CD4-positive, alpha-beta memory T cell (primary cell): Measurements from ENCODE around the gene IL2RG. TPM values are rescaled to one million over a fixed set of nuclear protein-coding genes. Genes with fewer than 3 reads are reported as not detected.
A peak's percentile ranks its signal among the peaks of the same experiment; 100 is the strongest.

Experiments
- CTCF ChIA-PET: fragments of 350-600 bp; sonication (Branson Sonifier 250); formaldehyde crosslinking; loops from one replicate; lab custom pipeline; 2021; ENCODE audit warnings: inconsistent platforms; ENCODE audit not compliant: partially characterized antibody; lab: Charles Lee
- POLR2A ChIA-PET: fragments of 350-600 bp; sonication (Branson Sonifier 250); formaldehyde crosslinking; loops from one replicate; lab custom pipeline; 2021; ENCODE audit not compliant: partially characterized antibody; lab: Charles Lee
- DNase-seq, 5 donors: peaks; one replicate each; pipeline versions ENCODE4 v3.0.0 to v3.0.0-alpha.2; 2020 to 2022; ENCODE audit warnings: mixed read lengths in 1 of 5
- H3K27ac ChIP-seq: one replicate; pipeline ENCODE4 v1.7.0; 2013; ENCODE audit warnings: low read depth, low read length
- H3K27me3 ChIP-seq: 2 replicates; pipeline ENCODE4 v1.7.0; 2013; ENCODE audit warnings: mild to moderate bottlenecking, low read length, moderate library complexity; ENCODE audit not compliant: insufficient read depth
- H3K36me3 ChIP-seq: 2 replicates; pipeline ENCODE4 v1.7.0; 2013; ENCODE audit warnings: mild to moderate bottlenecking, low read length, moderate library complexity; ENCODE audit not compliant: insufficient read depth
- H3K4me1 ChIP-seq: 2 replicates; pipeline ENCODE4 v1.7.0; 2013; ENCODE audit warnings: mild to moderate bottlenecking, low read length, moderate library complexity; ENCODE audit not compliant: insufficient read depth
- H3K4me3 ChIP-seq, 2 donors: one replicate each; pipeline ENCODE4 v1.7.0; 2013; ENCODE audit warnings: low read length in 2 of 2, mild to moderate bottlenecking in 1 of 2
- H3K9me3 ChIP-seq, 2 donors: one replicate each; pipeline ENCODE4 v1.7.0; 2013; ENCODE audit warnings: low read length in 2 of 2, control low read depth in 1 of 2; ENCODE audit not compliant: control insufficient read depth in 1 of 2
- H3K27ac Mint-ChIP-seq, 7 donors: one replicate each; pipeline ENCODE4 v1.8.0; 2020 to 2021; ENCODE audit warnings: mixed read lengths in 7 of 7, mild to moderate bottlenecking in 6 of 7, inconsistent platforms in 3 of 7, moderate library complexity in 3 of 7
- H3K27me3 Mint-ChIP-seq, 2 donors: one replicate each; pipeline ENCODE4 v1.8.0; 2020 to 2021; ENCODE audit warnings: mixed read lengths in 2 of 2
- H3K36me3 Mint-ChIP-seq, 2 donors: one replicate each; pipeline ENCODE4 v1.8.0; 2020 to 2021; ENCODE audit warnings: mixed read lengths in 2 of 2, inconsistent platforms in 1 of 2, mild to moderate bottlenecking in 1 of 2
- H3K4me1 Mint-ChIP-seq, 4 donors: one replicate each; pipeline ENCODE4 v1.8.0; 2020 to 2021; ENCODE audit warnings: mixed read lengths in 4 of 4, mild to moderate bottlenecking in 1 of 4
- H3K4me3 Mint-ChIP-seq, 8 donors: one replicate each; pipeline ENCODE4 v1.8.0; 2020 to 2021; ENCODE audit warnings: mixed read lengths in 8 of 8, mild to moderate bottlenecking in 7 of 8, moderate library complexity in 6 of 8, inconsistent platforms in 3 of 8
- H3K9me3 Mint-ChIP-seq, 8 donors: one replicate each; pipeline ENCODE4 v1.8.0; 2020 to 2021; ENCODE audit warnings: mixed read lengths in 8 of 8, mild to moderate bottlenecking in 5 of 8, inconsistent platforms in 3 of 8, moderate library complexity in 1 of 8
- intact Hi-C: fragments of 100-400 bp; cut with micrococcal nuclease; formaldehyde crosslinking; loops from one replicate; pipeline ENCODE4 v1.15.1; 2023
- polyA plus RNA-seq, 2 donors: library from polyadenylated mRNA; unstranded; fragments of 300-500 nt; fragmentation: Illumina TruSeq; gene quantifications; one replicate each; pipeline ENCODE4 v1.2.3, GENCODE V29; 2021
- total RNA-seq, 2 experiments: library from RNA; stranded (reverse); gene quantifications; one replicate each; pipeline ENCODE4 v1.2.3, GENCODE V29; 2021

The IL2RG gene
- total RNA-seq (100 to 1,000 TPM; 378 to 379 TPM), polyA plus RNA-seq (1,000 to 10,000 TPM; 1,405 to 1,440 TPM)

DNA sequence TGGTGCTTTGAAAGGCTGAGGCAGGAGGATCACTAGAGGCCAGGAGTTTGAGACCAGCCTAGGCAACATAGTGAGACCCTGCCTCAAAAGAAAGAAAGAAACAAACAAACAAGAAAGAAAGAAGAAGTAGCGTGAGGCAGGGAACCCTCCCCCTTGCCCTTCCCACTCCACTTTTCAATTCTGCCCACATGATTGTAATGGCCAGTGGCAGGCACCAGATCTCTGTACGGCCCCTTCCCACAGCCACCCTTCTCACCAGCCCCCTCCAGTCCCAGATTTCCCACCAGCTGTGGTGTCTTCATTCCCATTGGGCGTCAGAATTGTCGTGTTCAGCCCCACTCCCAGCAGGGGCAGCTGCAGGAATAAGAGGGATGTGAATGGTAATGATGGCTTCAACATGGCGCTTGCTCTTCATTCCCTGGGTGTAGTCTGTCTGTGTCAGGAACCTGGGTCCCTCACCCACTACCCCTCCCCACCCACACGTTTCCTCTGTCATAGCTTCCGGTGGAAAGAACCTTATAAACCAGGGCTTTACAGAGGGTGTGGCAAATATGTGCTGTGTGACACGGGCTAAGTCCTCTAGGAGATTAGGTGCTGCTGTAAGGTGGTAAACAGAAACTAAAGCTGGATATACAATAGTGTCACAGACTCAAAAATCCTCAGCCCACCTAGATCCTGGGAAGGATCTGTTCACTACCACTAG lies at the start of gene IL2RG:
Gene IL2RG (minus strand): TSS at position 437 of the 703 bp plus-strand sequence. CDS start 38 bp downstream, at position 399.
- H3K27ac ChIP-seq: peak within 1 kb of the TSS; percentile 96
- ChIA-PET CTCF (interaction anchor here (1.1 to 4.6 kb wide), 7 partner anchors 8 to 68 kb away, joined by 3 to 32 read pairs (median 6); no protein-coding TSS in a partner anchor), POLR2A (interaction anchor here (0.6 to 6.8 kb wide), 18 partner anchors 8 to 422 kb away, joined by 3 to 141 read pairs (median 6); partner anchors contain the start of genes FOXO4, NLGN3, NONO and OGT)
- H3K36me3 ChIP-seq: peaks cover 19% of the 10 kb centered on the region
- peak; percentile 89 to 95 (median 93) for DNase-seq
- peaks cover 24 to 69% (median 53%) of the 10 kb centered on the region in 4 donors for H3K4me1 Mint-ChIP-seq
- H3K27ac Mint-ChIP-seq: peak within 1 kb of the TSS; percentile 97 to 99 (median 99)
- peak within 1 kb of the TSS; percentile 90 to 99 (median 95) for H3K4me3 Mint-ChIP-seq
- no peaks in the 10 kb centered on the region for H3K27me3 ChIP-seq
- H3K4me1 ChIP-seq: peaks cover 46% of the 10 kb centered on the region
- no peaks in the 10 kb centered on the region for H3K9me3 Mint-ChIP-seq
- intact Hi-C loops: loop anchor here (1.0 to 10.0 kb wide), 7 partner anchors 8 to 424 kb away; partner anchors contain the start of genes OGT, SNX12 and TAF1
- H3K4me3 ChIP-seq: peak within 1 kb of the TSS; percentile 81 to 93
- H3K9me3 ChIP-seq: no peaks in the 10 kb centered on the region
- H3K27me3 Mint-ChIP-seq: no peaks in the 10 kb centered on the region
- H3K36me3 Mint-ChIP-seq: peaks cover 46 to 54% of the 10 kb centered on the region in 2 donors

DNA sequence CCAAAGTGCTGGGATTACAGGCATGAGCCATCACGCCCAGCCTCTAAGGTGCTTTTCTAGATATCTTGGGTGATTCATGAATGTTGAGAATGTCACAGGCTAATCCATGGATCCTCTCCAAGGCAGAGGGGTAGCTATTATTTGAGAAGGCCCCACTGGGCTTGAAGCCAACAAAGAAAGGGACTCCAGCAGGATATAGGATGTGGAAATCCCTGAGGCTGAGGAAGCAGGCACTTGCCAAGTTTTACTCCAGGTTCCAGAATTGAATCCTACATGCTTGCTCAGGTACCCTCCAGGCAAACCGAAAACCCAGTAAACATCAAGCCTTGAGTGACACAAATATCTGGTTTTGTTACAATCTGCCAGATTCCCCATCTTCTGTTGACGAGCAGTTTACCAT lies 49.1 kb upstream of the IL2RG start:
- Histone ChIP-seq H3K36me3 (no peaks in the 10 kb centered on the region), H3K27me3 (no peaks in the 10 kb centered on the region), H3K4me1 (peaks cover 8% of the 10 kb centered on the region), H3K27ac (no peak overlapping the region), H3K9me3 (no peaks in the 10 kb centered on the region), H3K4me3 (no peak overlapping the region)
- H3K36me3 Mint-ChIP-seq: peaks cover 3 to 26% of the 10 kb centered on the region in 2 donors
- H3K4me3 Mint-ChIP-seq: no peak overlapping the region
- peaks cover 6 to 13% (median 10%) of the 10 kb centered on the region in 4 donors for H3K4me1 Mint-ChIP-seq
- intact Hi-C loops: no loop called here
- CTCF ChIA-PET: no interaction called here
- no peak overlapping the region for H3K27ac Mint-ChIP-seq
- H3K27me3 Mint-ChIP-seq: no peaks in the 10 kb centered on the region
- POLR2A ChIA-PET: no interaction called here
- no peak for DNase-seq
- no peaks in the 10 kb centered on the region for H3K9me3 Mint-ChIP-seq

DNA sequence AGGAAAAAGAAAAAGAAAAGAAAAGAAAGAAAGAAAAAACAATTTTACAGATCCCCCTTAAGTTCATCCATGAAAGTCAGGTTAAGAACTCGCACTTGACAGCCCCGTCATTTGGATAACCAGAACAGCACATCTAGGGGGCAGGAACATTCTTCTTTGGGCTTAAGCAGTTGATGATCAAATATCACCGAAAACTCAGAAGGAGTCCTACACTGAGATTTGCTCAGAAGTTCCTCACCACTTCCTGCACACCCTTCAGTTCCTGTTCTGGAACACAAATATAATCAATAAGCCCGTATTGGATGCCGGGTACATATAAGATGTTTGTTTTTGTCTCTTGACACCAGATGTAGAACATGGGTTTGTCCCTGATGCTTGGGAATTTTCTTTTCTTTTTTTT lies 48.0 kb upstream of the IL2RG start:
- Mint-ChIP-seq H3K36me3 (peaks cover 3 to 23% of the 10 kb centered on the region in 2 donors), H3K27me3 (no peaks in the 10 kb centered on the region), H3K27ac (peak overlapping the region in 4 of 7 donors; percentile 15 to 81 (median 40)), H3K9me3 (no peaks in the 10 kb centered on the region), H3K4me1 (peaks cover 6 to 13% (median 10%) of the 10 kb centered on the region in 4 donors), H3K4me3 (no peak overlapping the region)
- no peaks in the 10 kb centered on the region for H3K36me3 ChIP-seq
- H3K4me1 ChIP-seq: peaks cover 8% of the 10 kb centered on the region
- no peak overlapping the region for H3K27ac ChIP-seq
- intact Hi-C loops: no loop called here
- H3K27me3 ChIP-seq: no peaks in the 10 kb centered on the region
- DNase-seq: no peak
- ChIA-PET POLR2A (no interaction called here), CTCF (interaction anchor here (1.3 kb wide), 1 partner anchor 14 kb away, joined by 4 read pairs; no protein-coding TSS in a partner anchor)
- H3K4me3 ChIP-seq: no peak overlapping the region
- H3K9me3 ChIP-seq: no peaks in the 10 kb centered on the region

DNA sequence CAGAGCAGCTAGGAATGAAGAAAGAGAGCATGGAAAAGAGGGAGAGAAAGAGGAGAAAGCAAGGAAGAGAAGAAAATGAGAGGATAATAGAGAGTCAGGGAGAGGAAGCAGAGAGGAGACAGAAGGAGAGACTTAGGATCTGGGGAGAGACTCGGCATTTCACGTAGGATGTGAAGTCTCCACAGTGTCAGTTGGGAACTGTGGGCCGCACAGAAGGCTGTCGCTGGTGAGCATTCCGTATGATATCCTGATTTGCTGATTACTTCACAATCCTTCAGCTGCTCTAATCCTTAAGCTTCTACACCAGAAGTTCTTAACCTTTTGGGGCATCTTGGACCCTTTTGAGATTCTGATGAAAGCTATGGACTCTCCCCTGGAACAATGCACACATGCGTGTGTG lies 47.2 kb upstream of the IL2RG start:
- CTCF ChIA-PET: interaction anchor here (1.3 kb wide), 1 partner anchor 14 kb away, joined by 4 read pairs; no protein-coding TSS in a partner anchor
- no peak for DNase-seq
- POLR2A ChIA-PET: no interaction called here

DNA sequence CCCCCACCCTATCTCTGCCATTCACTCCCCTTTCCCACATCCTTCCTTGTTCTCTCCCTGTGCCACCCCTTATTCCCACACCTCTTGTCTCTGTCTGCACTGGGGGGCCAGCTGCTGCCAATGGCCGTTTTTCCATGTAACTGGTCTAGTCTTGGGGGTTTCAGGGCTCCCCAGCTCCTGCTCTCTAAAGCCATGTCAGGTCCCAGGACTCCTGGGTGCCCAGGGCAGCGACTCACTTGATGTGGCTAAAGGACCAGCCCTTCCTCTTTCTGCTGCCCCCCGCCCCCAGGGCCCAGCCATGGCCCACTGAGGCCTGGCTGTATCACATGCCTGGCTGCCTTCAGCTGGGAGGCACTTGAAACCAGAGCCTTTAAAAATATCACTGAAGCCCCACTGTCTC lies 43.3 kb upstream of the IL2RG start:
- no peaks in the 10 kb centered on the region for H3K27me3 Mint-ChIP-seq
- H3K9me3 Mint-ChIP-seq: peaks cover 0 to 2% (median 0%) of the 10 kb centered on the region in 8 donors
- Histone ChIP-seq H3K9me3 (no peaks in the 10 kb centered on the region), H3K27me3 (no peaks in the 10 kb centered on the region), H3K4me3 (no peak overlapping the region), H3K27ac (no peak overlapping the region), H3K36me3 (no peaks in the 10 kb centered on the region), H3K4me1 (peaks cover 8% of the 10 kb centered on the region)
- intact Hi-C loops: no loop called here
- H3K27ac Mint-ChIP-seq: peak overlapping the region in 2 of 7 donors; percentile 57 to 58
- H3K4me1 Mint-ChIP-seq: peaks cover 4 to 13% (median 10%) of the 10 kb centered on the region in 4 donors
- ChIA-PET CTCF (no interaction called here), POLR2A (no interaction called here)
- H3K36me3 Mint-ChIP-seq: peaks cover 0 to 13% of the 10 kb centered on the region in 2 donors
- H3K4me3 Mint-ChIP-seq: no peak overlapping the region
- DNase-seq: no peak

More for the DNA sequence above, 47.2 kb upstream of the IL2RG start:
- H3K36me3 Mint-ChIP-seq: peaks cover 3 to 21% of the 10 kb centered on the region in 2 donors
- H3K27me3 ChIP-seq: no peaks in the 10 kb centered on the region
- peak overlapping the region in 1 of 8 donors; percentile 15 for H3K4me3 Mint-ChIP-seq
- H3K9me3 ChIP-seq: no peaks in the 10 kb centered on the region
- H3K9me3 Mint-ChIP-seq: peaks cover 0 to under 1% (median 0%) of the 10 kb centered on the region in 8 donors
- H3K27ac ChIP-seq: no peak overlapping the region
- H3K27me3 Mint-ChIP-seq: no peaks in the 10 kb centered on the region
- peaks cover 6 to 13% (median 10%) of the 10 kb centered on the region in 4 donors for H3K4me1 Mint-ChIP-seq
- H3K27ac Mint-ChIP-seq: peak overlapping the region in 1 of 7 donors; percentile 34
- intact Hi-C loops: no loop called here
- no peaks in the 10 kb centered on the region for H3K36me3 ChIP-seq
- peaks cover 8% of the 10 kb centered on the region for H3K4me1 ChIP-seq
- no peak overlapping the region for H3K4me3 ChIP-seq

DNA sequence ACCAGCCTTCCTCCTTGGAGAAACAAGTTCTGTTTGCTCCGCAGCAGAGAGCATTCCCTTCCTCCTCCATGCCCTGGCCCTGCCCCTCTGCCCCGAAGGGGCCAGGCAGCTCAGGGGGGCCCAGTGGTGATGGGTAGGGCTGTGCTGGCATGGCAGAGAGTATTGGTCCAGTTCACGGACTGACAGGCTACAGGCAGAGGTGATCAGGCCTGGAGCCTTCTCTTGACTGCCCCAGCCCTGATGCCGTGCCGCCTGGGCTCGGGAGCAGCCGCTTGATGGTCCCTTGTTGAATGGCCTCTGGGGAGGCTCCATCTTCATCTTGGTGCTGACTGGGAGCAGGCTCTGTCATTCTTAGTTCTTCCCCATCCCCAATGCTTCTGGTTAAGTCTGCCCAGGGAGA lies 42.8 kb upstream of the IL2RG start:
- DNase-seq: no peak
- Mint-ChIP-seq H3K4me3 (no peak overlapping the region), H3K4me1 (peaks cover 1 to 9% (median 6%) of the 10 kb centered on the region in 4 donors), H3K27ac (no peak overlapping the region), H3K9me3 (peaks cover 0 to 2% (median 0%) of the 10 kb centered on the region in 8 donors), H3K36me3 (peaks cover 0 to 10% of the 10 kb centered on the region in 2 donors), H3K27me3 (no peaks in the 10 kb centered on the region)
- Histone ChIP-seq H3K4me3 (no peak overlapping the region), H3K9me3 (no peaks in the 10 kb centered on the region), H3K27me3 (no peaks in the 10 kb centered on the region), H3K36me3 (no peaks in the 10 kb centered on the region), H3K27ac (no peak overlapping the region), H3K4me1 (peaks cover 6% of the 10 kb centered on the region)
- POLR2A ChIA-PET: no interaction called here
- CTCF ChIA-PET: no interaction called here
- intact Hi-C loops: no loop called here

DNA sequence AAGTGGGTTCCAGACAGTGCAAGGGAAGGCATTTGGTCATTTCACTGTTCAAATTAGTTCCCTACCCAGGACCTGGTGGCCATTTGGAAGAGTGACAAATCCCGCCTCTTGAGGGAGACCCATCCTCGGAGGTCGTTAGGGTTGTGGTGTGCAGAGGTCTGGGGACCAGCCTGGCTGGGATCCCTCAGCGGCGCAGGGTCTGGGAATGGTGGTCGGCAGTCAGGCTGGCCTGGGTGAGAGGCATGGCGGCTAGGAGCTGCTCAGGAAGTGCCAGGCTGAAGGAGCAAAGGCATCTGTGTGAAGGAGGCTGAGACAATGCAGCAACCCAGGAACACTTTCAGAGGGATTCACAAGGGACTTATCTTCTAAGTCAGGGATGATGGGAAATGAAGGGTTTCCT lies 40.0 kb upstream of the IL2RG start:
- no peaks in the 10 kb centered on the region for H3K9me3 ChIP-seq
- peaks cover 0 to 5% of the 10 kb centered on the region in 2 donors for H3K36me3 Mint-ChIP-seq
- no peaks in the 10 kb centered on the region for H3K27me3 ChIP-seq
- no peak overlapping the region for H3K4me3 Mint-ChIP-seq
- ChIA-PET POLR2A (no interaction called here), CTCF (no interaction called here)
- peak overlapping the region in 3 of 7 donors; percentile 35 to 76 (median 68) for H3K27ac Mint-ChIP-seq
- H3K27ac ChIP-seq: no peak overlapping the region
- no peak for DNase-seq
- H3K9me3 Mint-ChIP-seq: peaks cover 0 to 2% (median 0%) of the 10 kb centered on the region in 8 donors
- peaks cover 4% of the 10 kb centered on the region for H3K4me1 ChIP-seq
- no peaks in the 10 kb centered on the region for H3K36me3 ChIP-seq
- no peak overlapping the region for H3K4me3 ChIP-seq
- H3K4me1 Mint-ChIP-seq: peaks cover 2 to 5% (median 4%) of the 10 kb centered on the region in 4 donors
- H3K27me3 Mint-ChIP-seq: no peaks in the 10 kb centered on the region
- intact Hi-C loops: no loop called here
